ENCODE data around the gene KSR2. TPM values are rescaled to one million over a fixed set of nuclear protein-coding genes. Genes with fewer than 3 reads are reported as not detected.

KSR2 gene
- total RNA-seq, 1 donor from 2014 or later, result 0.69 TPM

DNA sequence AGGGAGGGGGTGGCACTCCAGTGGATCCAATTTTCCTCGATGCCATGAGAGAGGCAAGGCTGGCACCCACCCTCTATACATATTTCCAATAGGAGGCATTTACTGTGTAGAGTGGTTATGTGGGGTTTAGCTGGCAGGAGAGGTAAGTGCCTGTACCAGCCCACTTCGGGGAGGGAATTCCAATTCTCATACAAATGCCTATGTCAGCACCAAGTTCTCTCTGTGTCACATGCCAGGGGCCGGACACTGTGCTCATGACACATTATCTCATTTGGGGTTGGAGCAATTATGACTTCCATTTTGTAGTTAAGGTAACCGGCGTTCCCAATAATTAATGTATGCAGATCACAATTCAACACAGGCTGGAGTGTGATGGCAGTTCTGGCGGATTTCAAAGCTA, 284.3 kb downstream of the KSR2 start:
- DNase-seq (ENCODE audit: low spot score in 2 of 2, unreplicated experiment in 2 of 2), result no peak
- H3K4me1 Mint-ChIP-seq, result peaks cover 27% of the 10 kb centered on the region
- H3K9me3 Mint-ChIP-seq, result no peaks in the 10 kb centered on the region
- H3K27ac Mint-ChIP-seq, result no peak overlapping the region
- peaks cover 33% of the 10 kb centered on the region for H3K27me3 Mint-ChIP-seq (ENCODE audit: low read depth)
- H3K4me3 Mint-ChIP-seq, result no peak overlapping the region
- no peak for TF ChIP-seq CTCF (IDR thresholded peaks at IDR 0.05; ENCODE audit: unreplicated experiment)
- H3K36me3 Mint-ChIP-seq, result no peaks in the 10 kb centered on the region

DNA sequence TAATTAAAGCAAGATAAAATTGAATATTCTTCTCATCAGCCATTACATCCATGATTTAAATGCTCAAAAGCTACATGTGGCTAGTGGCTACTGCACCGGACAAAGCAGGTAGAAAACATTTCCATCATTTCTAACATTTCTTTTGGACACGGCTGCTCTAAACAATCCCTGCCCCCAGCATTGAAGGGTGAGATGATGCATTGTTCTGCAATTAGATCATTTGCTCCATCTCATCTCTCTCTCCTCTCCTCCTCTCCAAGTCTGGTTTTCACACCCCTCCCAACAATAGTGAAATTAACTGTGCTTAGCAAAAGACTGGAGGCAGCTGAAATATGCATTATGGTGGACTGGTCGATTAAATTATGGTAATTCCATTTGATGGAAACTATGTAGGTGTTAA, 288.5 kb downstream of the KSR2 start:
- no peaks in the 10 kb centered on the region for H3K36me3 Mint-ChIP-seq
- no peak for TF ChIP-seq CTCF (IDR thresholded peaks at IDR 0.05; ENCODE audit: unreplicated experiment)
- DNase-seq (ENCODE audit: low spot score in 2 of 2, unreplicated experiment in 2 of 2), result no peak
- peaks cover 8% of the 10 kb centered on the region for H3K4me1 Mint-ChIP-seq
- no peak overlapping the region for H3K4me3 Mint-ChIP-seq
- H3K9me3 Mint-ChIP-seq, result no peaks in the 10 kb centered on the region
- H3K27ac Mint-ChIP-seq, result no peak overlapping the region
- peaks cover 54% of the 10 kb centered on the region for H3K27me3 Mint-ChIP-seq (ENCODE audit: low read depth)

DNA sequence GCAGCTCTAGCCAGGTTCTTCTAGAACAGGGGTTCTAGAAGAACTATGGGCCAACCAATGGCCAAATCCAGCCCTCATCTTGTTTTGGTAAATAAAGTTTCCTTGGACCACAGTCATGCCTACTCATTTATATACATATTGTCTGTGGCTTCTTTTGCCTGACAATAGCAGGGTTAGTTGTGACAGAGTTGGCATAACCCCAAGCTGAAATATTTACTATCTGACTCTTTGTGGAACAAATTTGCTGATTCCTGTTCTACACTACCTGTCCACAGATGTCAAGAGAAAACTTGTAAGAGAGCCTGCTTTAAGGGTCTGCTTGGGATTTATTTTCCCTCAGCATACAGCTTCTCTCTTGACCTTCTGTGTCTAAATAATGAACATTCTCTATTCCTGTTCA, 289.0 kb downstream of the KSR2 start:
- H3K4me1 Mint-ChIP-seq, result peaks cover 4% of the 10 kb centered on the region
- H3K9me3 Mint-ChIP-seq, result no peaks in the 10 kb centered on the region
- TF ChIP-seq CTCF (IDR thresholded peaks at IDR 0.05; ENCODE audit: unreplicated experiment), result no peak
- H3K4me3 Mint-ChIP-seq, result no peak overlapping the region
- peaks cover 60% of the 10 kb centered on the region for H3K27me3 Mint-ChIP-seq (ENCODE audit: low read depth)
- no peaks in the 10 kb centered on the region for H3K36me3 Mint-ChIP-seq
- no peak overlapping the region for H3K27ac Mint-ChIP-seq
- no peak for DNase-seq (ENCODE audit: low spot score in 2 of 2, unreplicated experiment in 2 of 2)

- Mint-ChIP-seq H3K27ac (no peak overlapping the region), H3K4me3 (no peak overlapping the region), H3K4me1 (no peaks in the 10 kb centered on the region), H3K9me3 (no peaks in the 10 kb centered on the region), H3K27me3 (ENCODE audit: low read depth) (peaks cover 70% of the 10 kb centered on the region), H3K36me3 (no peaks in the 10 kb centered on the region)
- no peak for DNase-seq (ENCODE audit: low spot score in 2 of 2, unreplicated experiment in 2 of 2)
- no peak for TF ChIP-seq CTCF (IDR thresholded peaks at IDR 0.05; ENCODE audit: unreplicated experiment)
Measured at GRCh38 chr12:117674763-117675162, 294.0 kb downstream of the KSR2 start.

DNA sequence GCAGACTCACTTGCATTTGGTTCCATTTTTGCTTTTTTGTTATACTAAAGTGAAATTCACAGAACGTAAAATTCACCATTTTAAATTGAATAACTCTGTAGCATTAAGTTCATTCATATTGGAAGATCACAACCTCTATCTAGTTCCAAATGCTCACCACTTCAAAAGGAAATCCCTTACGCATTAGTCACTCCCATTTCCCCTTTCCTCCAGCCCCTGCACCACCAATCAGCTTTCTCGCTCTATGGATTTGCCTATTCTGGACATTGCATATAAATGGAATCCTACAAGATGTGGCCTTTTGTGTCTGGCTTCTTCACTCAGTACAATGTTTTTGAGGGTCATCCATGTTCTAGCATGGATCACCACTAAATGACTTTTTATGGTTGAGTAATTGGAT, 294.5 kb downstream of the KSR2 start:
- no peak overlapping the region for H3K27ac Mint-ChIP-seq
- no peaks in the 10 kb centered on the region for H3K9me3 Mint-ChIP-seq
- TF ChIP-seq CTCF (IDR thresholded peaks at IDR 0.05; ENCODE audit: unreplicated experiment), result no peak
- H3K27me3 Mint-ChIP-seq (ENCODE audit: low read depth), result peaks cover 68% of the 10 kb centered on the region
- H3K36me3 Mint-ChIP-seq, result no peaks in the 10 kb centered on the region
- no peaks in the 10 kb centered on the region for H3K4me1 Mint-ChIP-seq
- H3K4me3 Mint-ChIP-seq, result no peak overlapping the region
- no peak for DNase-seq (ENCODE audit: low spot score in 2 of 2, unreplicated experiment in 2 of 2)

GRCh38 chr12:117671734-117672133, 297.1 kb downstream of the KSR2 start:
- Mint-ChIP-seq H3K36me3 (no peaks in the 10 kb centered on the region), H3K27ac (no peak overlapping the region), H3K4me3 (no peak overlapping the region), H3K27me3 (ENCODE audit: low read depth) (peaks cover 80% of the 10 kb centered on the region), H3K9me3 (no peaks in the 10 kb centered on the region), H3K4me1 (no peaks in the 10 kb centered on the region)
- no peak for DNase-seq (ENCODE audit: low spot score in 2 of 2, unreplicated experiment in 2 of 2)
- no peak for TF ChIP-seq CTCF (IDR thresholded peaks at IDR 0.05; ENCODE audit: unreplicated experiment)
